Heart right ventricle (tissue), 16 donors: ENCODE results near the gene IL17B. TPM values are rescaled to one million over a fixed set of nuclear protein-coding genes. Genes with fewer than 3 reads are reported as not detected.

Source experiments
- ATAC-seq, 8 donors: fragments of 200-7000 bp; cut with Tn5 transposase; one replicate each; pipeline ENCODE4 v1.9.1; 2020; ENCODE audit warnings: mild to moderate bottlenecking in 8 of 8, moderate library complexity in 8 of 8, moderate number of reproducible peaks in 1 of 8
- DNase-seq, 2 donors: peaks; one replicate each; pipeline ENCODE4 v3.0.0-alpha.2; 2020
- H3K27ac ChIP-seq, 10 donors: fragments of 200-600 bp; sonication (generic) in 2 of 10; one replicate each; pipeline versions ENCODE4 v1.5.0 to v1.8.0; 2020 to 2022; ENCODE audit warnings: mild to moderate bottlenecking in 3 of 10
- H3K27me3 ChIP-seq, 7 donors: fragments of 200-600 bp; one replicate each; pipeline ENCODE4 v1.8.0; 2021 to 2022; ENCODE audit warnings: mild to moderate bottlenecking in 2 of 7
- H3K36me3 ChIP-seq, 9 donors: fragments of 200-600 bp; sonication (generic) in 1 of 9; one replicate each; pipeline versions ENCODE4 v1.5.0 to v1.8.0; 2020 to 2022; ENCODE audit warnings: mild to moderate bottlenecking in 2 of 9
- H3K4me1 ChIP-seq, 9 donors: fragments of 200-600 bp; sonication (generic) in 1 of 9; one replicate each; pipeline versions ENCODE4 v1.5.0 to v1.8.0; 2020 to 2022; ENCODE audit warnings: mild to moderate bottlenecking in 4 of 9
- H3K4me3 ChIP-seq, 10 donors: fragments of 200-600 bp; sonication (generic) in 2 of 10; one replicate each; pipeline versions ENCODE4 v1.5.0 to v1.8.0; 2020 to 2022; ENCODE audit warnings: mild to moderate bottlenecking in 7 of 10, moderate library complexity in 2 of 10
- H3K9me3 ChIP-seq, 11 donors: fragments of 200-600 bp in 10 of 11; sonication (generic) in 2 of 11; one replicate each; pipeline versions ENCODE4 v1.5.0 to v1.8.0; 2013 to 2022; ENCODE audit warnings: mild to moderate bottlenecking in 2 of 11, control low read depth in 1 of 11, moderate library complexity in 1 of 11
- WGBS, 2 donors: extraction: QIAGEN DNeasy Blood & Tissue Kit; methylation state at CpG; one replicate each; pipeline ENCODE4 v1.1.7; 2013; ENCODE audit warnings: inconsistent platforms in 1 of 2; 5-methylcytosine and 5-hydroxymethylcytosine counted together
- intact Hi-C, 10 donors: fragments of 100-400 bp; cut with DNase I; formaldehyde crosslinking; loops; one replicate each; pipeline versions ENCODE4 v1.11.1 to v1.14.2; 2022
- long read RNA-seq, 3 donors: library from polyadenylated mRNA; unstranded; transcript quantifications; one replicate each; pipeline ENCODE4 v2.0.0, GENCODE V29; 2020 to 2021
- polyA plus RNA-seq, 2 donors: library from polyadenylated mRNA; stranded (reverse); fragments of 200-250 nt; gene quantifications; one replicate each; pipeline ENCODE4 v1.2.3, GENCODE V29; 2013
- total RNA-seq, 10 donors: library from RNA; stranded (reverse); fragmentation: NEBNext Ultra II Directional in 3 of 10; extraction: Animal tissue kit (Norgen Biotek cat#: 25700) in 3 of 10; gene quantifications; one replicate each; pipeline versions ENCODE4 v1.2.1 to v1.2.4, GENCODE V29; 2021 to 2023
- TF ChIP-seq, protein P1 (sequence below), 9 donors: fragments of 200-600 bp; sonication (generic) in 2 of 9; IDR thresholded peaks; one replicate each; pipeline versions ENCODE4 v1.5.0 to v1.8.0; 2021 to 2022; ENCODE audit warnings: antibody characterized with exemption in 9 of 9, mild to moderate bottlenecking in 5 of 9, moderate library complexity in 1 of 9
- donor health status: Arrhythmogenic right ventricular cardiomyopathy.
- donor health status: ischemic (EF 13 %, LVEDD 7.1; RV severe dilation, severe dysfunction).
- donor health status: healthy with polysubstance abuse.
- donor health status: DM: no; HTN: yes; CAD: no.
- donor health status: DM: no; HTN: no; CAD: no.
- donor health status: ischemic (EF 25% LVEDD 6.9; RV normal size, moderate dysfunction).
- donor health status: ischemic (EF 25% LVEDD 5.7; RV mildly dilated, moderate dysfunction).
- donor health status: healthy.
- donor health status: DM: yes; HTN: yes; CAD: no.
- donor health status: Ischemic cardiomyopathy.
- donor health status: ischemic (EF 35%, LVEDD 5.7; RV mildly dilated, moderate dysfunction).
- donor health status: nonischemic (EF 11% LVEDD 7.7; RV severe dilation, severe dysfunction).
- donor health status: DM: yes; HTN: yes; CAD: no.
- donor health status: PGD.
- donor health status: ischemic (EF 29% LVEDD 5.4; RV normal size, mild dysfunction).
- donor health status: nonischemic (EF 23%, LVEDD 6.1; RV moderate dilation, normal function).

Gene IL17B
- total RNA-seq = under 1 TPM in 2 of 10 donors, not detected in 8; 0.44 to 0.83 TPM
- polyA plus RNA-seq = under 1 TPM in 1 of 2 donors, not detected in 1; 0.57 TPM
- long read RNA-seq, donor 1 = 0 reads
- long read RNA-seq, donor 2 = 0 reads
- long read RNA-seq, donor 3 = 0 reads

- H3K4me1 ChIP-seq = peaks cover 9 to 42% (median 32%) of the 10 kb centered on the region in 9 donors
- DNase-seq (no peak), ATAC-seq (no peak)
- no peaks in the 10 kb centered on the region for H3K9me3 ChIP-seq
- 84 to 85% methylated on average over 22 of the region's 22 CpGs for WGBS, 2 donors
- H3K36me3 ChIP-seq = no peaks in the 10 kb centered on the region
- peak within 1 kb of the TSS in 4 of 10 donors; percentile 31 to 94 (median 92) for H3K27ac ChIP-seq
- no peaks in the 10 kb centered on the region for H3K27me3 ChIP-seq
- TF ChIP-seq, protein P1, sequence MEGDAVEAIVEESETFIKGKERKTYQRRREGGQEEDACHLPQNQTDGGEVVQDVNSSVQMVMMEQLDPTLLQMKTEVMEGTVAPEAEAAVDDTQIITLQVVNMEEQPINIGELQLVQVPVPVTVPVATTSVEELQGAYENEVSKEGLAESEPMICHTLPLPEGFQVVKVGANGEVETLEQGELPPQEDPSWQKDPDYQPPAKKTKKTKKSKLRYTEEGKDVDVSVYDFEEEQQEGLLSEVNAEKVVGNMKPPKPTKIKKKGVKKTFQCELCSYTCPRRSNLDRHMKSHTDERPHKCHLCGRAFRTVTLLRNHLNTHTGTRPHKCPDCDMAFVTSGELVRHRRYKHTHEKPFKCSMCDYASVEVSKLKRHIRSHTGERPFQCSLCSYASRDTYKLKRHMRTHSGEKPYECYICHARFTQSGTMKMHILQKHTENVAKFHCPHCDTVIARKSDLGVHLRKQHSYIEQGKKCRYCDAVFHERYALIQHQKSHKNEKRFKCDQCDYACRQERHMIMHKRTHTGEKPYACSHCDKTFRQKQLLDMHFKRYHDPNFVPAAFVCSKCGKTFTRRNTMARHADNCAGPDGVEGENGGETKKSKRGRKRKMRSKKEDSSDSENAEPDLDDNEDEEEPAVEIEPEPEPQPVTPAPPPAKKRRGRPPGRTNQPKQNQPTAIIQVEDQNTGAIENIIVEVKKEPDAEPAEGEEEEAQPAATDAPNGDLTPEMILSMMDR (IDR thresholded peaks at IDR 0.05) = no peak
- H3K4me3 ChIP-seq = no peak within 1 kb of the TSS
- intact Hi-C loops = loop anchor here in 1 of 10 donors (5.0 kb wide), 1 partner anchor 188 kb away; no protein-coding TSS in a partner anchor
Observed at GRCh38 chr5:149379177-149379761, at the start of gene IL17B. TSS of gene IL17B (minus strand) at chr5:149379292. CDS start at chr5:149379225, 67 bp downstream.

DNA sequence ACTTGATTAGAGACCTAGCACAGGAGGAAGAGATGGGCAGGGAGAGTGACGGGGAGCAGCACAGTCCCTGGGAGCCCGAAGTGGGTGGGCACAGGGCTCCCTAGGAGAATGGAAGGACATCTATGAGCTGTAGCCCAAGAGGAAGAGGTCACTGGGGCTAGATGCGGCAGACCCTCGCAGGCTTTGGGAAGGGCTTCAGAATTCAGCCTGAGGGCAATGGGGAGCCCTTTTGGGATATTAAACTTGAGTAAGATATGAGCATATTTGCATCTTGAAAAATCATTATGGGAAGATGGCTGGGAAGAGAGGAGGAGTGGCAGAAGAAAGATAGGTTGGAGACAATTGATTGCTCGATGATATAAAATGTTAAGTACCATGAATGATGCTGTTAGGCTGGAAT lies 48.9 kb upstream of the IL17B start:
- Histone ChIP-seq H3K27ac (peak overlapping the region in 9 of 10 donors; percentile 82 to 99 (median 90)), H3K36me3 (peaks cover 0 to 71% (median 16%) of the 10 kb centered on the region in 9 donors), H3K4me1 (peaks cover 21 to 83% (median 51%) of the 10 kb centered on the region in 9 donors), H3K9me3 (no peaks in the 10 kb centered on the region), H3K27me3 (no peaks in the 10 kb centered on the region), H3K4me3 (peak overlapping the region in 7 of 10 donors; percentile 9 to 54 (median 40))
- ATAC-seq = no peak
- intact Hi-C loops = no loop called here
- no peak for DNase-seq
- 52 to 67% methylated on average over 5 of the region's 5 CpGs for WGBS, 2 donors
- TF ChIP-seq, protein P1 (IDR thresholded peaks at IDR 0.05) = no peak

- TF ChIP-seq, protein P1 (IDR thresholded peaks at IDR 0.05) = no peak
- intact Hi-C loops = no loop called here
- peak overlapping the region in 8 of 10 donors; percentile 9 to 54 (median 29) for H3K4me3 ChIP-seq
- no peak for DNase-seq
- 64 to 77% methylated on average over 4 of the region's 4 CpGs for WGBS, 2 donors
- H3K27me3 ChIP-seq = no peaks in the 10 kb centered on the region
- no peak for ATAC-seq
- peaks cover 0 to 71% (median 16%) of the 10 kb centered on the region in 9 donors for H3K36me3 ChIP-seq
- H3K27ac ChIP-seq = peak overlapping the region in 9 of 10 donors; percentile 85 to 99 (median 91)
- H3K4me1 ChIP-seq = peaks cover 22 to 89% (median 58%) of the 10 kb centered on the region in 9 donors
- no peaks in the 10 kb centered on the region for H3K9me3 ChIP-seq
Observed at GRCh38 chr5:149427374-149427773, 48.3 kb upstream of the IL17B start.

DNA sequence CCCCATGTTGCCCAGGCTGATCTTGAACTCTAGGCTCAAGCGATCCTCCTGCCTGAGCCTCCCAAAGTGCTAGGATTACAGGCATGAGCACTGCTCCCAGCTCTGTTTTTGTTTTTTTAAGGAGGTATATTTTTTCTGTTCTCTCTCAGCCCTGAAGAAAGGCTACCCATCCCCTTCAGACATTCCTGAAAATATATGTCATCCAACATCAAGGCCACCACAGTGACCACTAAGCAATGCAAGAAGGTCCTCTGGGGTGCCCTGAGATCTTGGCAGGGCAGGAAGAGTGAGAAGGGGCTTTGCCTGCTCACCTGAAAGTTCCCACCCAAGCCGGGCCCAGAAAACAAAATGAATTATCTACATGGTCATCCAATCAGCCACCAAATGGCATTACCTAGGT lies 47.8 kb upstream of the IL17B start:
- no peak for ATAC-seq
- TF ChIP-seq, protein P1 (IDR thresholded peaks at IDR 0.05) = no peak
- intact Hi-C loops = no loop called here
- Histone ChIP-seq H3K27me3 (no peaks in the 10 kb centered on the region), H3K27ac (peak overlapping the region in 9 of 10 donors; percentile 85 to 99 (median 91)), H3K4me3 (peak overlapping the region in 8 of 10 donors; percentile 9 to 54 (median 29)), H3K9me3 (no peaks in the 10 kb centered on the region), H3K4me1 (peaks cover 22 to 93% (median 62%) of the 10 kb centered on the region in 9 donors), H3K36me3 (peaks cover 0 to 75% (median 16%) of the 10 kb centered on the region in 9 donors)
- DNase-seq = no peak
- 86 to 91% methylated on average over 2 of the region's 2 CpGs for WGBS, 2 donors
